ENCODE data around the gene PTPRN.
A peak's percentile ranks its signal among the peaks of the same experiment; 100 is the strongest.

PTPRN gene

DNA sequence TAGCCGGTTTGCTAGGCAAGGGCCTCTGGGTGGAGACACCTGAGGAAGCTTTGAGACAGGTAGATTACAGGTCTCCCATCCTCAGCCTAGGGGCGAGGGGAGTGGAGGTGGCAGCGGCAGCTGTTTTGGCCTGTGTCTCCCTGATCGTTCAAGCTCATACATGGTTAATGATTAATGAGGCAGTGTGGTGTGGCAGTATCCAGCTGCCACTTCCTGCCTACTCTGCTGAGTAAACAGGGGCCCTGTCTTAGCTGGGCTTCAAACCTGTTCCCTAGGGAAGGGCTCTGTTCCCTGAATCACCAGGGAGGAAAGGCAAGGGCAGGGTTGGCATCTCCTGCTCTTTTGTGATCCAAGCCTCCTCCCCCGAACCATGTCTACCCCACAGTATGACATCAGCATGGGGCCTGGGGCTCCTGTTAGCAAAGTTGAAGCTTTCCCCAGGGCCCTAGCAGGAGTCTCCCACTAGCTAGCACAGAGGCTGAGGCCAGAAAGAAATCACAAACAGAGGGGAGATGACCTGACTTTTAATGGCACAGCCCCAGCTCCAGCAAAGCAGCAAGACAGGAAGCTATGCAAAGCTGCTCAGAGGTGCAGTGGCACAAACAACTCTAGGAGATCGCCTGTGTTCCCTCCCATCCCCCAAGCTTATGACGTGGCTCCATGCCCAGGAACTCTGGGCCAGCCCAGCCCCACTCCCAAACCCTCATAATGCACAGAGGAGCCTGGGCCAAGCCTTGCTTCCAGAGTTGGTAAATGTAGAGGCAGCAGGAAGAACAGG lies 59.8 kb downstream of the PTPRN start:
- peak in 1 of 2 experiments; percentile 64 for DNase-seq (ENCODE audit: low read depth in 1 of 2, low spot score in 1 of 2)
- in situ Hi-C loops (cut with HindIII; ENCODE audit: low pct_unique_long_range_greater_than_20kb, low sequenced_read_pairs), result no loop called here
- TF ChIP-seq JUND (IDR thresholded peaks at IDR 0.05; ENCODE audit: low read depth), result no peak

- no peak for DNase-seq (ENCODE audit: low read depth in 1 of 2, low spot score in 1 of 2)
- no peak for TF ChIP-seq JUND (IDR thresholded peaks at IDR 0.05; ENCODE audit: low read depth)
- in situ Hi-C loops (cut with HindIII; ENCODE audit: low pct_unique_long_range_greater_than_20kb, low sequenced_read_pairs), result no loop called here
These were observed 60.4 kb downstream of the PTPRN start for GRCh38 chr2:219248845-219249202.

DNA sequence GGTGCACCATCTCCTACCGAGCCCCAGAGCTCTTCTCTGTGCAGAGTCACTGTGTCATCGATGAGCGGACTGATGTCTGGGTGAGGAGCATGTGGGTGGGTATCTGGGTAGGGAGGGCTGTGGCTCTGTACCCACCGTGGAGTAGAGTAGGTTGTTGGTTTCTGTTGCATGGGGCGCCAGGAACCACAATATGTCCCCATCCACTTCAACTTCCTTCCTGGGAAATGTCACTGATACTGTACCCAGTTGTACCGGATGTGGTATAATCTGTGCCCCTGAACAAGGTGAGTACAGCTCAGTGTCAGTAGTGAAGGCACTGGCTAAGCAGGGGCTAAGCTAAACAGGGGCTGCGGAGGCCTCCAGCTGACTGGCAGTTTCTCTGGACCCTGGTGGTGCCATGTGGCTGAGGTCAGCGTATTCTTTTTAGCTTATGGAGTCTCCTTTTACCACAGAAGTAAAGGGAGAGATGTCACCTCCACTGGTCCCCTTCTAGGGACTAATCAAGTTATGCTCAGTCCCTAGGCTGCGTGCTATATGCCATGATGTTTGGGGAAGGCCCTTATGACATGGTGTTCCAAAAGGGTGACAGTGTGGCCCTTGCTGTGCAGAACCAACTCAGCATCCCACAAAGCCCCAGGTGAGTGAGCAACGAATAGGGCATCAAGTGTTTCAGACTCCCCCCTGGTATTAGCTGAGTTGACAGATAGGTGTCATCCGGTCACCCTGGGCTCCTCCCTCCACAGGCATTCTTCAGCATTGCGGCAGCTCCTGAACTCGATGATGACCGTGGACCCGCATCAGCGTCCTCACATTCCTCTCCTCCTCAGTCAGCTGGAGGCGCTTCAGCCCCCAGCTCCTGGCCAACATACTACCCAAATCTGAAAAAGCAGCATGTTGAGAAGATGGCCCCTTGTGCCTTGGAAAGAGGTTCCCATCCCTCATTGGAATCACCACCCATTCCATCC lies 61.2 kb downstream of the PTPRN start:
- in situ Hi-C loops (cut with HindIII; ENCODE audit: low pct_unique_long_range_greater_than_20kb, low sequenced_read_pairs), result no loop called here
- DNase-seq (ENCODE audit: low read depth in 1 of 2, low spot score in 1 of 2), result no peak
- no peak for TF ChIP-seq JUND (IDR thresholded peaks at IDR 0.05; ENCODE audit: low read depth)

- in situ Hi-C loops (cut with HindIII; ENCODE audit: low pct_unique_long_range_greater_than_20kb, low sequenced_read_pairs), result no loop called here
- DNase-seq (ENCODE audit: low read depth in 1 of 2, low spot score in 1 of 2), result no peak
- TF ChIP-seq JUND (IDR thresholded peaks at IDR 0.05; ENCODE audit: low read depth), result no peak
These were observed 62.6 kb downstream of the PTPRN start for GRCh38 chr2:219246559-219246958.

DNA sequence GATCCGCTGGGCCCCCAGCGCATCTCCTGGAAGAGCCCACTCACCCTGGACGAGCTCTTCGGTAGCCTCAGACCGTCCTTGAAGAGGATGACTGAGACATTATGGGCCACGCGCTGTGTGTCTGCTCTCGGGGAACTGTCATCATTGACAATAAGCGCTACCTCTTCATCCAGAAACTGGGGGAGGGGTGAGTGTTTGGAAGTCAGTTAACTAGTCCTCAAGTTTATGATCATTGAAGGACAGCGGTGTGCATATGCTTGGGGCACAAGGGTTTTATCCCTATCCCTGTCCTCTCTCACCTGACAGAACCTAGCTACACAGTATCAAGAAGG lies 63.3 kb downstream of the PTPRN start:
- no peak for TF ChIP-seq JUND (IDR thresholded peaks at IDR 0.05; ENCODE audit: low read depth)
- DNase-seq (ENCODE audit: low read depth in 1 of 2, low spot score in 1 of 2), result no peak
- in situ Hi-C loops (cut with HindIII; ENCODE audit: low pct_unique_long_range_greater_than_20kb, low sequenced_read_pairs), result no loop called here

GRCh38 chr2:219245148-219245898 lies 63.9 kb downstream of the PTPRN start, which contains the start of the genes GLB1L and STK16:
TSS of gene GLB1L (minus strand) at chr2:219245444. CDS start at chr2:219243573, 1,871 bp downstream.
TSS of gene STK16 (plus strand) at chr2:219245479. CDS start at chr2:219246000, 521 bp downstream.
- TF ChIP-seq JUND (IDR thresholded peaks at IDR 0.05; ENCODE audit: low read depth), result no peak
- DNase-seq (ENCODE audit: low read depth in 1 of 2, low spot score in 1 of 2), result peak; percentile 86 to 91
- in situ Hi-C loops (cut with HindIII; ENCODE audit: low pct_unique_long_range_greater_than_20kb, low sequenced_read_pairs), result no loop called here

- no peak for DNase-seq (ENCODE audit: low read depth in 1 of 2, low spot score in 1 of 2)
- TF ChIP-seq JUND (IDR thresholded peaks at IDR 0.05; ENCODE audit: low read depth), result no peak
- in situ Hi-C loops (cut with HindIII; ENCODE audit: low pct_unique_long_range_greater_than_20kb, low sequenced_read_pairs), result no loop called here
These were observed 64.4 kb downstream of the PTPRN start for GRCh38 chr2:219244789-219245147.

DNA sequence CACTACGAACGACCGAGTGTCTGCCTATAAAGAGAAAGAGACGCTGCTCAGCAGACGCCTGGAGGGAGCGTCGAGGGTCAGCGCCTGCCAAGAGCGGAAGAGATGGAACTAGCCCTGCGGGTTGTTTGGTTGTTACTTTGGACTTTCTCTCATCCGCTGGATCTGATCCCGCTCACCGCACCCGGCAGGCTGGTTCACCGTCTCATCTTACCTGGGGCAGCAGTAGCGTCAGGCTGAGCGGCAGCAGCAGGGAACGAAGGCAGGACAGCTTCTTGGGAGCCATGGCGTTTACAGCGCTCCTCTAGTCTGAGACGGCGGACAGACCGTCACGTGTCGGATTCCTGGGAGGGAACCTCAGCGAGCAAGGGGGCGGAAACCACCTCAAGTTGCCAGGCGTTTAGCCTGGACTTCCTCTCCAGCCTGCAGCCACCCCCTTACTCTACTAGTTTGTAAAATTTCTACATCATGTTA lies 65.9 kb downstream of the PTPRN start:
- DNase-seq (ENCODE audit: low read depth in 1 of 2, low spot score in 1 of 2), result no peak
- TF ChIP-seq JUND (IDR thresholded peaks at IDR 0.05; ENCODE audit: low read depth), result no peak
- in situ Hi-C loops (cut with HindIII; ENCODE audit: low pct_unique_long_range_greater_than_20kb, low sequenced_read_pairs), result no loop called here
